IPS-20b (cell line): ENCODE data around the gene HDAC3.

Experiments used
- H3K27ac ChIP-seq: one replicate; pipeline ENCODE4 v1.5.1; 2013; ENCODE audit warnings: low read length
- H3K27me3 ChIP-seq: 2 replicates; pipeline ENCODE4 v1.6.1; 2013; ENCODE audit warnings: mild to moderate bottlenecking, low read length, inconsistent platforms; ENCODE audit not compliant: insufficient read depth
- H3K36me3 ChIP-seq: 2 replicates; pipeline ENCODE4 v1.6.1; 2013; ENCODE audit warnings: low read depth, mild to moderate bottlenecking, inconsistent platforms, low read length, moderate library complexity; ENCODE audit not compliant: insufficient read depth
- H3K4me1 ChIP-seq: 2 replicates; pipeline ENCODE4 v1.6.1; 2013; ENCODE audit warnings: mild to moderate bottlenecking, control low read depth, inconsistent platforms, low read length, moderate library complexity; ENCODE audit not compliant: insufficient read depth
- H3K4me3 ChIP-seq: 2 replicates; pipeline ENCODE4 v1.5.1; 2013; ENCODE audit warnings: mild to moderate bottlenecking, low read length, inconsistent platforms
- H3K9ac ChIP-seq: 2 replicates; pipeline ENCODE4 v1.6.1; 2013; ENCODE audit warnings: low read depth, mild to moderate bottlenecking, inconsistent platforms, low read length, moderate library complexity
- H3K9me3 ChIP-seq: 2 replicates; pipeline ENCODE4 v1.6.1; 2013; ENCODE audit warnings: mild to moderate bottlenecking, low read depth, low read length, inconsistent platforms; ENCODE audit not compliant: insufficient read depth

The HDAC3 gene

GRCh38 chr5:141590127-141590526 is 46.5 kb downstream of the HDAC3 start:
- H3K4me3 ChIP-seq = no peak overlapping the region
- no peak overlapping the region for H3K27ac ChIP-seq
- H3K27me3 ChIP-seq = no peaks in the 10 kb centered on the region
- no peak overlapping the region for H3K9ac ChIP-seq
- no peaks in the 10 kb centered on the region for H3K9me3 ChIP-seq
- no peaks in the 10 kb centered on the region for H3K4me1 ChIP-seq
- peaks cover 29% of the 10 kb centered on the region for H3K36me3 ChIP-seq

GRCh38 chr5:141586246-141586645 is 50.4 kb downstream of the HDAC3 start:
- Histone ChIP-seq H3K4me3 (no peak overlapping the region), H3K36me3 (peaks cover 65% of the 10 kb centered on the region), H3K9me3 (no peaks in the 10 kb centered on the region), H3K4me1 (no peaks in the 10 kb centered on the region), H3K9ac (no peak overlapping the region), H3K27ac (no peak overlapping the region), H3K27me3 (no peaks in the 10 kb centered on the region)

- H3K4me1 ChIP-seq = no peaks in the 10 kb centered on the region
- no peak overlapping the region for H3K4me3 ChIP-seq
- H3K9ac ChIP-seq = no peak overlapping the region
- H3K36me3 ChIP-seq = peaks cover 72% of the 10 kb centered on the region
- no peaks in the 10 kb centered on the region for H3K27me3 ChIP-seq
- H3K9me3 ChIP-seq = no peaks in the 10 kb centered on the region
- H3K27ac ChIP-seq = no peak overlapping the region
Observed at GRCh38 chr5:141585594-141585993, 51.1 kb downstream of the HDAC3 start.

GRCh38 chr5:141574122-141574510 is 62.5 kb downstream of the HDAC3 start:
- Histone ChIP-seq H3K9ac (no peak overlapping the region), H3K27me3 (no peaks in the 10 kb centered on the region), H3K4me1 (no peaks in the 10 kb centered on the region), H3K36me3 (peaks cover 93% of the 10 kb centered on the region), H3K4me3 (no peak overlapping the region), H3K27ac (no peak overlapping the region), H3K9me3 (no peaks in the 10 kb centered on the region)

- no peaks in the 10 kb centered on the region for H3K4me1 ChIP-seq
- H3K9me3 ChIP-seq = no peaks in the 10 kb centered on the region
- no peak overlapping the region for H3K4me3 ChIP-seq
- H3K27ac ChIP-seq = no peak overlapping the region
- no peaks in the 10 kb centered on the region for H3K27me3 ChIP-seq
- no peak overlapping the region for H3K9ac ChIP-seq
- peaks cover 93% of the 10 kb centered on the region for H3K36me3 ChIP-seq
Observed at GRCh38 chr5:141573489-141574121, 63.0 kb downstream of the HDAC3 start.
